Spleen (tissue), 7 donors: ENCODE results near the gene FARP1.

Source experiments
- POLR2AphosphoS5 ChIP-seq, 3 donors: sonication (generic); formaldehyde crosslinking; IDR thresholded peaks; one replicate each; pipeline ENCODE4 v1.5.1; 2017; ENCODE audit warnings: antibody characterized with exemption in 3 of 3
- TF ChIP-seq, protein P1 (sequence below), 11 experiments: fragments of 200-600 bp in 7 of 11; fragments of 450-650 bp in 4 of 11; sonication (generic) in 4 of 11; IDR thresholded peaks in 8 of 11; conservative IDR thresholded peaks in 3 of 11; 1 replicate in 7 of 11; 2 replicates in 4 of 11; pipeline versions ENCODE4 v1.4.0 to v1.8.0; 2016 to 2021; ENCODE audit warnings: antibody characterized with exemption in 11 of 11, inconsistent platforms in 4 of 11, mild to moderate bottlenecking in 1 of 11
- donor health status: DM: no; HTN: no; CAD: no; lungs with moderate emphysema.
- donor health status: DM: no; HTN: no; CAD: no.
- donor health status: DM: no; HTN: no; CAD: no.

GRCh38 chr13:98358937-98359336 lies 216.0 kb downstream of the FARP1 start:
- TF ChIP-seq, protein P1, sequence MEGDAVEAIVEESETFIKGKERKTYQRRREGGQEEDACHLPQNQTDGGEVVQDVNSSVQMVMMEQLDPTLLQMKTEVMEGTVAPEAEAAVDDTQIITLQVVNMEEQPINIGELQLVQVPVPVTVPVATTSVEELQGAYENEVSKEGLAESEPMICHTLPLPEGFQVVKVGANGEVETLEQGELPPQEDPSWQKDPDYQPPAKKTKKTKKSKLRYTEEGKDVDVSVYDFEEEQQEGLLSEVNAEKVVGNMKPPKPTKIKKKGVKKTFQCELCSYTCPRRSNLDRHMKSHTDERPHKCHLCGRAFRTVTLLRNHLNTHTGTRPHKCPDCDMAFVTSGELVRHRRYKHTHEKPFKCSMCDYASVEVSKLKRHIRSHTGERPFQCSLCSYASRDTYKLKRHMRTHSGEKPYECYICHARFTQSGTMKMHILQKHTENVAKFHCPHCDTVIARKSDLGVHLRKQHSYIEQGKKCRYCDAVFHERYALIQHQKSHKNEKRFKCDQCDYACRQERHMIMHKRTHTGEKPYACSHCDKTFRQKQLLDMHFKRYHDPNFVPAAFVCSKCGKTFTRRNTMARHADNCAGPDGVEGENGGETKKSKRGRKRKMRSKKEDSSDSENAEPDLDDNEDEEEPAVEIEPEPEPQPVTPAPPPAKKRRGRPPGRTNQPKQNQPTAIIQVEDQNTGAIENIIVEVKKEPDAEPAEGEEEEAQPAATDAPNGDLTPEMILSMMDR (IDR thresholded peaks at IDR 0.05 in 8 of 11, conservative IDR thresholded peaks at IDR 0.05 in 3 of 11) = no peak
- no peak for TF ChIP-seq POLR2AphosphoS5 (IDR thresholded peaks at IDR 0.05)
